ENCODE results near the gene UBR3.
"Not testable (repeated sequence)": the region's sequence is repeated elsewhere in the genome, so short reads cannot be mapped to it uniquely, and the experiment has no call there.

Gene UBR3

GRCh38 chr2:169891593-169892298 is 64.5 kb downstream of the UBR3 start:
- Histone ChIP-seq H3K27ac (no peak overlapping the region), H3K9me3 (no peaks in the 10 kb centered on the region), H3K4me3 (ENCODE audit: low read depth in 1 of 2, low read length in 1 of 2) (no peak overlapping the region), H3K27me3 (no peaks in the 10 kb centered on the region), H3K4me1 (ENCODE audit: control insufficient read depth in 1 of 2, insufficient read depth in 1 of 2, low read depth in 1 of 2, low read length in 1 of 2) (no peaks in the 10 kb centered on the region), H3K36me3 (peaks cover 38% of the 10 kb centered on the region)
- TF ChIP-seq, protein P1, sequence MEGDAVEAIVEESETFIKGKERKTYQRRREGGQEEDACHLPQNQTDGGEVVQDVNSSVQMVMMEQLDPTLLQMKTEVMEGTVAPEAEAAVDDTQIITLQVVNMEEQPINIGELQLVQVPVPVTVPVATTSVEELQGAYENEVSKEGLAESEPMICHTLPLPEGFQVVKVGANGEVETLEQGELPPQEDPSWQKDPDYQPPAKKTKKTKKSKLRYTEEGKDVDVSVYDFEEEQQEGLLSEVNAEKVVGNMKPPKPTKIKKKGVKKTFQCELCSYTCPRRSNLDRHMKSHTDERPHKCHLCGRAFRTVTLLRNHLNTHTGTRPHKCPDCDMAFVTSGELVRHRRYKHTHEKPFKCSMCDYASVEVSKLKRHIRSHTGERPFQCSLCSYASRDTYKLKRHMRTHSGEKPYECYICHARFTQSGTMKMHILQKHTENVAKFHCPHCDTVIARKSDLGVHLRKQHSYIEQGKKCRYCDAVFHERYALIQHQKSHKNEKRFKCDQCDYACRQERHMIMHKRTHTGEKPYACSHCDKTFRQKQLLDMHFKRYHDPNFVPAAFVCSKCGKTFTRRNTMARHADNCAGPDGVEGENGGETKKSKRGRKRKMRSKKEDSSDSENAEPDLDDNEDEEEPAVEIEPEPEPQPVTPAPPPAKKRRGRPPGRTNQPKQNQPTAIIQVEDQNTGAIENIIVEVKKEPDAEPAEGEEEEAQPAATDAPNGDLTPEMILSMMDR (IDR thresholded peaks at IDR 0.05): no peak

DNA sequence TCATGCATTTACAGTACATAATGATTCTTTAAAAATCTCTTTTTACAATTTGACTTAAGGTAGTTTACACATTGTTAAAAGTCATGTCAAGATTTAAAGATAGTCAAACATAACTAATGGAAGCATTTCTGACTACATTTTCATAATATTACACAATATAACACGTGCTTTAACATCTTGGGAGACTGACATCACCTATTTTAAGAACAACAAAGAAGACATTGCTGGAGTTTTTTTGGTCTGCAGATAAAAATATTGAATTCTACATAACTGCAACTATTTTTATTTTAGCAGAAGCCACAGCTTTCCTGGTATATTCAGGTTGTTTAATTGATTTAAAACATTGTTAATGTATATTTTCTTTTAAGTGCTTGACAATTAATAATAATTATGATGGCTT is 65.7 kb downstream of the UBR3 start:
- H3K27me3 ChIP-seq: no peaks in the 10 kb centered on the region
- no peaks in the 10 kb centered on the region for H3K4me1 ChIP-seq (ENCODE audit: control insufficient read depth in 1 of 2, insufficient read depth in 1 of 2, low read depth in 1 of 2, low read length in 1 of 2)
- no peak overlapping the region for H3K4me3 ChIP-seq (ENCODE audit: low read depth in 1 of 2, low read length in 1 of 2)
- TF ChIP-seq, protein P1 (IDR thresholded peaks at IDR 0.05): no peak
- H3K9me3 ChIP-seq: no peaks in the 10 kb centered on the region
- no peak overlapping the region for H3K27ac ChIP-seq
- peaks cover 41% of the 10 kb centered on the region for H3K36me3 ChIP-seq

- Histone ChIP-seq H3K27me3 (no peaks in the 10 kb centered on the region), H3K27ac (no peak overlapping the region), H3K9me3 (no peaks in the 10 kb centered on the region), H3K36me3 (peaks cover 41% of the 10 kb centered on the region), H3K4me3 (ENCODE audit: low read depth in 1 of 2, low read length in 1 of 2) (no peak overlapping the region), H3K4me1 (ENCODE audit: control insufficient read depth in 1 of 2, insufficient read depth in 1 of 2, low read depth in 1 of 2, low read length in 1 of 2) (peaks cover 0 to 5% of the 10 kb centered on the region in 2 experiments)
- TF ChIP-seq, protein P1 (IDR thresholded peaks at IDR 0.05): no peak
Measured at GRCh38 chr2:169895294-169895985, 68.2 kb downstream of the UBR3 start.

DNA sequence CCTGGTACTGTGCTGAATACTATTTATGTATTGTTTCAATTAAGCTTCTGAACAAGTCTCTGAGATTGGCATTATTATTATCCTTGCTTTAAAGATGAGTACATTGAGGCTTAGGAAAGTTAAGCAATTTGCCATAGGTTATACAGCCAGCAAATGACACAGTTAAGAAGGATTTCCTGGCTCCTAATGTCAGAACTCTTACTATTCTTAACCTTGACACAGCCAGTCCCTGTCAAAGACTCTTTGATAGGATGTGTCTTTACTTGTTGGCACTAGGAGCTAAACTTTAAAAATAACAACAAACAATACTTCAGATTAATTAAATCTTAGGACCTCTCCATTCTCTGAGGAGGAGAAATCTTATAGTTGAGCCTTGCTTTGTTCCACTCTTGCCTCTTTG is 70.6 kb downstream of the UBR3 start:
- H3K27ac ChIP-seq: no peak overlapping the region
- no peak overlapping the region for H3K4me3 ChIP-seq (ENCODE audit: low read depth in 1 of 2, low read length in 1 of 2)
- peaks cover 26% of the 10 kb centered on the region for H3K36me3 ChIP-seq
- H3K27me3 ChIP-seq: no peaks in the 10 kb centered on the region
- peaks cover 0 to 5% of the 10 kb centered on the region in 2 experiments for H3K4me1 ChIP-seq (ENCODE audit: control insufficient read depth in 1 of 2, insufficient read depth in 1 of 2, low read depth in 1 of 2, low read length in 1 of 2)
- TF ChIP-seq, protein P1 (IDR thresholded peaks at IDR 0.05): no peak
- H3K9me3 ChIP-seq: no peaks in the 10 kb centered on the region

GRCh38 chr2:169900103-169900502 is 72.8 kb downstream of the UBR3 start:
- H3K4me3 ChIP-seq (ENCODE audit: low read depth in 1 of 2, low read length in 1 of 2); H3K27me3 ChIP-seq; H3K27ac ChIP-seq; H3K9me3 ChIP-seq; H3K4me1 ChIP-seq (ENCODE audit: control insufficient read depth in 1 of 2, insufficient read depth in 1 of 2, low read depth in 1 of 2, low read length in 1 of 2): not testable (repeated sequence)
- H3K36me3 ChIP-seq: peaks cover 19% of the 10 kb centered on the region

GRCh38 chr2:169900686-169901085 is 73.4 kb downstream of the UBR3 start:
- Histone ChIP-seq H3K36me3 (peaks cover 14% of the 10 kb centered on the region), H3K27me3 (no peaks in the 10 kb centered on the region), H3K4me1 (ENCODE audit: control insufficient read depth in 1 of 2, insufficient read depth in 1 of 2, low read depth in 1 of 2, low read length in 1 of 2) (peaks cover 0 to 5% of the 10 kb centered on the region in 2 experiments), H3K27ac (no peak overlapping the region), H3K9me3 (no peaks in the 10 kb centered on the region), H3K4me3 (ENCODE audit: low read depth in 1 of 2, low read length in 1 of 2) (no peak overlapping the region)
- TF ChIP-seq, protein P1 (IDR thresholded peaks at IDR 0.05): no peak

Data from neutrophil (primary cell).